ENCODE data around the gene ACLY.

Gene ACLY

DNA sequence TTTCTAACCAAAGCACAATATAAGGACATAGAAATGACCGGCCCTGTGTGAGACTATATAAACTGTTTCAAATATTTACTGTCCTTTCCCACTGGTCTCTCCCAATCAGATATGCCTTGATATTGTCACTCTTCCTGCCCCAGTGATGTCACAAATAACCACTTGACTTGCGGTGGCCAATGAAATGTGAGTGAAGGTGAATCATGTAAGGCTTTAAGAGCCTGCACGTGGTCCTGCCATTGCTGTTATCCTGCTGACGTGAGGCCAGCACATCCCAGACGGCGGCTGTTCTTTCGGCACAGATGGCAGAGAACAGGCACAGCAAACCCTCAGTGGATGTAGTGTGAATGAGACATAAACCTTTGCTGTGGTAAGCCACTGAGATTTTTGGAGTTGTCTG, 48.1 kb downstream of the ACLY start:
- H2BK5ac ChIP-seq (ENCODE audit: low read length): no peak overlapping the region
- H3K4me1 ChIP-seq (ENCODE audit: control insufficient read depth in 2 of 2, insufficient read depth in 1 of 2, low read depth in 1 of 2, low read length in 2 of 2): no peaks in the 10 kb centered on the region
- no peak overlapping the region for H3K4ac ChIP-seq (ENCODE audit: low read length)
- H3K9me3 ChIP-seq (replicated peaks in 1 of 2; ENCODE audit: control insufficient read depth in 2 of 2, insufficient read depth in 1 of 2, low read depth in 1 of 2, low read length in 2 of 2): peaks cover 0 to 2% of the 10 kb centered on the region in 2 donors
- H2BK12ac ChIP-seq (ENCODE audit: low read length): no peak overlapping the region
- H2AK5ac ChIP-seq (ENCODE audit: low read depth, low read length): no peak overlapping the region
- no peak overlapping the region for H2AFZ ChIP-seq (ENCODE audit: low read length)
- peaks cover 53 to 83% of the 10 kb centered on the region in 2 donors for H3K36me3 ChIP-seq (replicated peaks in 1 of 2; ENCODE audit: control insufficient read depth in 2 of 2, insufficient read depth in 2 of 2, low read length in 2 of 2)
- no peak overlapping the region for H3K23ac ChIP-seq (ENCODE audit: low read depth, low read length, poor library complexity)
- no peak overlapping the region for H2BK15ac ChIP-seq (ENCODE audit: low read length)
- no peak overlapping the region for H2BK120ac ChIP-seq (ENCODE audit: low read depth, low read length)
- no CpG with 5 or more reads among the region's 7 CpGs for WGBS, 2 donors (ENCODE audit: extremely low coverage in 2 of 2, insufficient read length in 2 of 2, insufficient replicate concordance in 1 of 2)
- no peak overlapping the region for H3K14ac ChIP-seq (ENCODE audit: low read length)
- H3K27ac ChIP-seq (replicated peaks; ENCODE audit: low read length): no peak overlapping the region
- peak overlapping the region in 1 of 2 donors; percentile 27 for H3K4me3 ChIP-seq (ENCODE audit: low read length in 2 of 2)
- H3K9ac ChIP-seq (ENCODE audit: low read depth, low read length, poor library complexity): no peak overlapping the region
- H3K18ac ChIP-seq (ENCODE audit: low read length): no peak overlapping the region
- peaks cover 3% of the 10 kb centered on the region for H3K79me1 ChIP-seq (ENCODE audit: low read depth, low read length)
- no peak overlapping the region for H3K4me2 ChIP-seq (ENCODE audit: insufficient read depth, low read length, poor library complexity, severe bottlenecking)
- H4K91ac ChIP-seq (ENCODE audit: low read depth, low read length, poor library complexity): no peak overlapping the region
- DNase-seq (ENCODE audit: low spot score): no peak
- H3K27me3 ChIP-seq (ENCODE audit: control insufficient read depth in 3 of 3, insufficient read depth in 3 of 3, low read depth in 1 of 3, low read length in 3 of 3): no peaks in the 10 kb centered on the region
- no peak overlapping the region for H4K8ac ChIP-seq (ENCODE audit: low read depth, low read length)

DNA sequence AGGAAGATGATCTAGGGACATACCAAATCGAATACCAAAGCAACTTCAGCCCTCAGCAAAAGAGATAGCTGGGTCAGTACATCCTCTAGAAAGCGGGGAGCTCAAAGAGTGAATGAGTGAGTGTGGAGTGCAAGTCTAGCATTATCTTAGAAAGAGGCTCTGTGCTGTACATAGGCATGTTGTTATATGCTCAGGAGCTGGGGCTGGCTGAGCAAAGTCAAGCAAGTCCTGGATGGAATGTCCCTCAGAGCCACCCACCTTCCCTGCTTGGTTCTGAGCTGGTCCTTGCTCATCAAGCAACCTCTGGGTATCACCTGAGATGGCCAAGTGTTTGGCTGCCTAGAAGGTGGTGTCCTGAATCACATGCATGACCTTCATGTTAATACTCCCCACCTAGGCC, 48.7 kb downstream of the ACLY start:
- H2BK15ac ChIP-seq (ENCODE audit: low read length): no peak overlapping the region
- H3K23ac ChIP-seq (ENCODE audit: low read depth, low read length, poor library complexity): no peak overlapping the region
- H2BK5ac ChIP-seq (ENCODE audit: low read length): no peak overlapping the region
- H3K9ac ChIP-seq (ENCODE audit: low read depth, low read length, poor library complexity): no peak overlapping the region
- H2AK5ac ChIP-seq (ENCODE audit: low read depth, low read length): no peak overlapping the region
- peaks cover 0 to 2% of the 10 kb centered on the region in 2 donors for H3K9me3 ChIP-seq (replicated peaks in 1 of 2; ENCODE audit: control insufficient read depth in 2 of 2, insufficient read depth in 1 of 2, low read depth in 1 of 2, low read length in 2 of 2)
- H3K27ac ChIP-seq (replicated peaks; ENCODE audit: low read length): no peak overlapping the region
- peaks cover 52 to 81% of the 10 kb centered on the region in 2 donors for H3K36me3 ChIP-seq (replicated peaks in 1 of 2; ENCODE audit: control insufficient read depth in 2 of 2, insufficient read depth in 2 of 2, low read length in 2 of 2)
- H3K18ac ChIP-seq (ENCODE audit: low read length): no peak overlapping the region
- H3K27me3 ChIP-seq (ENCODE audit: control insufficient read depth in 3 of 3, insufficient read depth in 3 of 3, low read depth in 1 of 3, low read length in 3 of 3): no peaks in the 10 kb centered on the region
- H2BK120ac ChIP-seq (ENCODE audit: low read depth, low read length): no peak overlapping the region
- no peak overlapping the region for H3K4me3 ChIP-seq (ENCODE audit: low read length in 2 of 2)
- H2BK12ac ChIP-seq (ENCODE audit: low read length): no peak overlapping the region
- H3K4me2 ChIP-seq (ENCODE audit: insufficient read depth, low read length, poor library complexity, severe bottlenecking): no peak overlapping the region
- DNase-seq (ENCODE audit: low spot score): no peak
- no peak overlapping the region for H4K8ac ChIP-seq (ENCODE audit: low read depth, low read length)
- no CpG with 5 or more reads among the region's 2 CpGs for WGBS, 2 donors (ENCODE audit: extremely low coverage in 2 of 2, insufficient read length in 2 of 2, insufficient replicate concordance in 1 of 2)
- peaks cover 0 to 2% of the 10 kb centered on the region in 2 donors for H3K4me1 ChIP-seq (ENCODE audit: control insufficient read depth in 2 of 2, insufficient read depth in 1 of 2, low read depth in 1 of 2, low read length in 2 of 2)
- no peak overlapping the region for H3K4ac ChIP-seq (ENCODE audit: low read length)
- peaks cover 3% of the 10 kb centered on the region for H3K79me1 ChIP-seq (ENCODE audit: low read depth, low read length)
- H2AFZ ChIP-seq (ENCODE audit: low read length): no peak overlapping the region
- H4K91ac ChIP-seq (ENCODE audit: low read depth, low read length, poor library complexity): no peak overlapping the region
- H3K14ac ChIP-seq (ENCODE audit: low read length): no peak overlapping the region

DNA sequence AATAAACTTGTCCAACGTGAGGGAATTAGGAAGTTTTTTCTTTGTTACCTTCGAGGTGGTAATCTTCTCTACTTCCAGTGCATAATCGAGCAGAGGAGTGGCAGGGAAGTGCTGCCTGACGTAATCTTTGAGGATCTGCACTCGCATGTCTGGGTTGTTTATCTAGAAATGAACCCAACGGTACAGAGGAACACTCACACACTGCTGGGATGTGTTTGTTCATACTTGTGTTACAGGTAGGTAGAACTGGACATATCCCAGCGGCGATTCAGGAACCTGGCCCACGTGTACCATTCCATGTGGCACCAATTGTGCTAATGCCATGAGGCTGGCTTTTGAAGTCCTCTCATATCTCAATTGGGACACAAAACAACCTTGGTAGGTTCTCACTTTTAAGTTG, 49.3 kb downstream of the ACLY start:
- Histone ChIP-seq H3K36me3 (replicated peaks in 1 of 2; ENCODE audit: control insufficient read depth in 2 of 2, insufficient read depth in 2 of 2, low read length in 2 of 2) (peaks cover 48 to 76% of the 10 kb centered on the region in 2 donors), H3K9ac (ENCODE audit: low read depth, low read length, poor library complexity) (no peak overlapping the region), H3K23ac (ENCODE audit: low read depth, low read length, poor library complexity) (no peak overlapping the region), H3K14ac (ENCODE audit: low read length) (no peak overlapping the region), H2BK5ac (ENCODE audit: low read length) (no peak overlapping the region), H3K27ac (replicated peaks; ENCODE audit: low read length) (no peak overlapping the region), H3K79me1 (ENCODE audit: low read depth, low read length) (peaks cover 9% of the 10 kb centered on the region), H2BK15ac (ENCODE audit: low read length) (no peak overlapping the region), H2BK12ac (ENCODE audit: low read length) (no peak overlapping the region), H2AK5ac (ENCODE audit: low read depth, low read length) (no peak overlapping the region), H4K91ac (ENCODE audit: low read depth, low read length, poor library complexity) (no peak overlapping the region), H3K4ac (ENCODE audit: low read length) (no peak overlapping the region), H3K4me1 (ENCODE audit: control insufficient read depth in 2 of 2, insufficient read depth in 1 of 2, low read depth in 1 of 2, low read length in 2 of 2) (peaks cover 0 to 2% of the 10 kb centered on the region in 2 donors), H2AFZ (ENCODE audit: low read length) (no peak overlapping the region), H3K4me3 (ENCODE audit: low read length in 2 of 2) (no peak overlapping the region), H3K18ac (ENCODE audit: low read length) (no peak overlapping the region), H2BK120ac (ENCODE audit: low read depth, low read length) (no peak overlapping the region), H3K27me3 (ENCODE audit: control insufficient read depth in 3 of 3, insufficient read depth in 3 of 3, low read depth in 1 of 3, low read length in 3 of 3) (no peaks in the 10 kb centered on the region), H3K9me3 (replicated peaks in 1 of 2; ENCODE audit: control insufficient read depth in 2 of 2, insufficient read depth in 1 of 2, low read depth in 1 of 2, low read length in 2 of 2) (peaks cover 0 to 2% of the 10 kb centered on the region in 2 donors), H3K4me2 (ENCODE audit: insufficient read depth, low read length, poor library complexity, severe bottlenecking) (no peak overlapping the region), H4K8ac (ENCODE audit: low read depth, low read length) (no peak overlapping the region)
- WGBS, 2 donors (ENCODE audit: extremely low coverage in 2 of 2, insufficient read length in 2 of 2, insufficient replicate concordance in 1 of 2): no CpG with 5 or more reads among the region's 9 CpGs
- DNase-seq (ENCODE audit: low spot score): no peak

DNA sequence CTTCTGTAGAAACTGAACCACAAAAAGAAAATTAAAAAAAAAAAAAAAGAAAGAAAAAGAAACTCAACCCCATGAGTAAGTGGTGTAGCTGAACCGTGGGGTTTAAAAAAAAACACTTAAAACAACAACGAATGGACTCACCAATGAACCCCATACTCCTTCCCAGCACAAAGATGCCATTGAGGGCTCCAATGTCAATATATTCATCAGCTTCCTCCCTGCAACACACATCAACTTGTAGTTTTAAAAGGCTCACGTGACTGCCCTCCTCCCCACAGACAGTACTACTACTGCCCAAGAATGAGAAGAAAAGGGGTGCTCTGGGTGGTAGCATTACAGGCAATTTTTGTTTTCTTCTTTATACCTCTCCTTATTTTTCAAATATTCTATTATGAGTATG, 50.2 kb downstream of the ACLY start:
- Histone ChIP-seq H2AFZ (ENCODE audit: low read length) (no peak overlapping the region), H3K14ac (ENCODE audit: low read length) (no peak overlapping the region), H2BK15ac (ENCODE audit: low read length) (no peak overlapping the region), H3K9ac (ENCODE audit: low read depth, low read length, poor library complexity) (no peak overlapping the region), H3K23ac (ENCODE audit: low read depth, low read length, poor library complexity) (no peak overlapping the region), H3K36me3 (replicated peaks in 1 of 2; ENCODE audit: control insufficient read depth in 2 of 2, insufficient read depth in 2 of 2, low read length in 2 of 2) (peaks cover 40 to 68% of the 10 kb centered on the region in 2 donors), H3K79me1 (ENCODE audit: low read depth, low read length) (peaks cover 9% of the 10 kb centered on the region), H3K27ac (replicated peaks; ENCODE audit: low read length) (no peak overlapping the region), H3K4me2 (ENCODE audit: insufficient read depth, low read length, poor library complexity, severe bottlenecking) (no peak overlapping the region), H3K9me3 (replicated peaks in 1 of 2; ENCODE audit: control insufficient read depth in 2 of 2, insufficient read depth in 1 of 2, low read depth in 1 of 2, low read length in 2 of 2) (peaks cover 0 to 2% of the 10 kb centered on the region in 2 donors), H3K4me1 (ENCODE audit: control insufficient read depth in 2 of 2, insufficient read depth in 1 of 2, low read depth in 1 of 2, low read length in 2 of 2) (peaks cover 1 to 7% of the 10 kb centered on the region in 2 donors), H2BK5ac (ENCODE audit: low read length) (no peak overlapping the region), H3K27me3 (ENCODE audit: control insufficient read depth in 3 of 3, insufficient read depth in 3 of 3, low read depth in 1 of 3, low read length in 3 of 3) (no peaks in the 10 kb centered on the region), H4K8ac (ENCODE audit: low read depth, low read length) (no peak overlapping the region), H2BK12ac (ENCODE audit: low read length) (no peak overlapping the region), H3K4ac (ENCODE audit: low read length) (no peak overlapping the region), H2AK5ac (ENCODE audit: low read depth, low read length) (no peak overlapping the region), H3K4me3 (ENCODE audit: low read length in 2 of 2) (no peak overlapping the region), H2BK120ac (ENCODE audit: low read depth, low read length) (no peak overlapping the region), H4K91ac (ENCODE audit: low read depth, low read length, poor library complexity) (no peak overlapping the region), H3K18ac (ENCODE audit: low read length) (no peak overlapping the region)
- no peak for DNase-seq (ENCODE audit: low spot score)
- WGBS, 2 donors (ENCODE audit: extremely low coverage in 2 of 2, insufficient read length in 2 of 2, insufficient replicate concordance in 1 of 2): no CpG with 5 or more reads among the region's 3 CpGs
